Hematopoietic multipotent progenitor cell treated with erythropoietin and hydrocortisone succinate and interleukin-3 and kit ligand, for 6 days (in vitro differentiated cells): ENCODE measurements around the gene ATP13A3.

Experiments
- DNase-seq: peaks from one replicate; pipeline ENCODE4 v3.0.0-alpha.2; 2015

ATP13A3 gene

GRCh38 chr3:194474675-194475074 lies 12.1 kb downstream of the ATP13A3 start:
- DNase-seq, result no peak

- peak; percentile 90 for DNase-seq
These were observed 14.4 kb downstream of the ATP13A3 start for GRCh38 chr3:194472290-194472920.

- no peak for DNase-seq
These were observed 14.9 kb downstream of the ATP13A3 start for GRCh38 chr3:194471863-194472262.

GRCh38 chr3:194470615-194471014 lies 16.2 kb downstream of the ATP13A3 start:
- DNase-seq, result peak; percentile 36

DNA sequence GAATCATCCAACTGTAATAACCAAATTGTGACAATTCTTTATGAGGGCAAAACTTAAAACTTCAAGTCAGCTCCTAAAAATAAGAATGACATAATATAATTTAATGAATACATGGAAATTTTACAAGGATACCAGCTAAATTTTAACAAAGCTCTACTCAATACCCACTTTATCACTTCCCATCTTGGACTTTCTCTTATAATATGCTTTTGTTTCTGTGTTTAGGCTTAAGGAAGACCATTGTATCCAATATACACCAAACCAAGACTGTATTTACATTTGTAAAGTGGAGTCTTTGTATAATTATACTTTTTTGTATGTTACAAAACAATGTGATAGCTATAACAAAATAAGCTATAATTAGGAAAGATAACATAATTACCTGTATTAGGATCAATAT lies 16.8 kb downstream of the ATP13A3 start:
- no peak for DNase-seq

- DNase-seq, result no peak
These were observed 18.7 kb downstream of the ATP13A3 start for GRCh38 chr3:194468086-194468485.

- DNase-seq, result no peak
These were observed 19.9 kb downstream of the ATP13A3 start for GRCh38 chr3:194466761-194467356.

DNA sequence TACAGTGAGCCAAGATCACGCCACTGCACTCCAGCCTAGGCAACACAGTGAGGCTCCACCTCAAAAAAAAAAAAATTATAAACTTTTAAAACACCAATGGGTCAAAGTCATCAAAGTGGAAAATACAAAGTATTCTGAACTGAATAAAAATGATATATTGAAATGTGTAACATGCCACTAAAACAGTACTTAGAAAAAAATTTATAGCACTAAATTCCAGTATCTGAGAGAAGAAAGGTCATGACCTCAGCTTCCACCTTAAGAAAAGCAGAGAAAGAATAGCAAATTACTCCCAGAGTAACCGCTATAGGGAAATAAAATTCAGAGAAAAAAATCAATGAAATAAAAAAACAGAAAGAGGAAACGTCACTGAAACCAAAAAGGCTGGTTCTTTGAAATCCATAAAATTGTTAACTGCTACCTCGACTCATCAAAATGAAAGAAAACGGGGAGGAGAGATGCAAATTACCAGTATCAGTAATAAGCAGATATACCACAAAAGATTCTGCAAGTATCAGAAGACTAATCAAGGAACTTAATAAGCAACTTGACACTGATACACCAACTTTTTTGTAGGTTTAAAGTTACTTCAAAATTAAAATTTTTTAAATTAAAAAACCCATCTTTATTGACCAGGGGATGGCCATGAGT lies 20.8 kb downstream of the ATP13A3 start:
- peak; percentile 58 for DNase-seq

GRCh38 chr3:194465246-194465645 lies 21.6 kb downstream of the ATP13A3 start:
- no peak for DNase-seq

DNA sequence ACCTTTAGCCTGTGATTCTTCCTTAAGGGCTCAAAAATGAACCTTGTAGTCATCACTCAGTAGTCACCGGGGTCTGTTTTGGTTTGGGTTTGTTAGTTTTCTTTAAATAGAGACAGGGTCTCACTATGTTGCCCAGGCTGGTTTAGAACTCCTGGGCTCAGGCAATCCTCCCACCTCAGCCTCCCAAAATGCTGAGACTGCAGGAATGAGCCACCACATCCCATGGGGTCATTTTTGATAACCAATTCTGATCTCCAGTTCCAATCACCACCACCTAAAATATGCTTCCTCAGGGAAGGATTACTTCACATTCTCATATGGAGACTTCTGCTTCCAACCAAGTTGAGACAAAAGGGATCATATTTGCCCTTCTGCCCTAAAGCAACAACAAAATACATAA lies 22.1 kb downstream of the ATP13A3 start:
- DNase-seq, result no peak

DNA sequence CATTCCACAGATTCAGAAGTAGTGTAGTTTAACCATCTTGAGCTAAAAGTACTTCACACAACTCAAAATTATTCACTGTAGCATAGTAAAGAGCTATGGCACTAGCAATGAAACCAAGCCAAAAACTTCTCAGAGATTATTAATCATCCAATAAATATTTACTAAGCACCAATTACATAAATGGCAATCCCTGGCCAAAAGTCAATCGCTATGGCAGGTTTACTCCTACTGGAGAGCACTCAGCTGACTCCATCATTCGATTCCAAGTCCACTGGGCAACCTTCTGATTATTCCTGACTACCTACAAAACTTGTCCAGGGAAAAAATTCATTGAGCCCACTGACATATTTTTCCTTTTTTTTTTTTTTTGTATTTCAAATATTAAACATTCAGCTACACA lies 23.9 kb downstream of the ATP13A3 start:
- DNase-seq, result no peak

GRCh38 chr3:194460566-194460965 lies 26.2 kb downstream of the ATP13A3 start:
- DNase-seq, result no peak

- DNase-seq, result no peak
These were observed 28.7 kb downstream of the ATP13A3 start for GRCh38 chr3:194458131-194458530.

- no peak for DNase-seq
These were observed 31.3 kb downstream of the ATP13A3 start for GRCh38 chr3:194455481-194455880.

GRCh38 chr3:194450341-194450740 lies 36.5 kb downstream of the ATP13A3 start:
- DNase-seq, result no peak

- no peak for DNase-seq
These were observed 36.9 kb downstream of the ATP13A3 start for GRCh38 chr3:194449913-194450312.

- DNase-seq, result no peak
These were observed 39.1 kb downstream of the ATP13A3 start for GRCh38 chr3:194447657-194448056.

DNA sequence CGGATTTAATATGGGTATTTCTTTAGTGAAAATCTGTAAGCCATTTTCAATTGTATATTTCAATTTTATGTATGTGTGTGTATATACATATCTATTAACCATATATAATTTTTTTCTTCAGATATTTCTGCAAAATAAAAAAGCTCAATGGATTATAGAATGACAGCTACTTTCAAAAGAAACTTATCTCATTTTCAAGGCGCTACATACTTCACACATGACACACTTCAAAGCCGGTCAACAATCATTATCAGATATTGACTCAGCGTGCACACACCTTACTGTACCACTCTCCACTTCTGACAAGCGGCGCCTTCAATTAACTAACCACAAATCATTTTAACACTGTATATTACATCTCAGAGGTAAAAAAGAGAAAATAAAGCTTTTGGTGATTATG lies 39.6 kb downstream of the ATP13A3 start:
- no peak for DNase-seq

- no peak for DNase-seq
These were observed 40.0 kb downstream of the ATP13A3 start for GRCh38 chr3:194446754-194447153.

GRCh38 chr3:194446172-194446571 lies 40.6 kb downstream of the ATP13A3 start:
- no peak for DNase-seq

DNA sequence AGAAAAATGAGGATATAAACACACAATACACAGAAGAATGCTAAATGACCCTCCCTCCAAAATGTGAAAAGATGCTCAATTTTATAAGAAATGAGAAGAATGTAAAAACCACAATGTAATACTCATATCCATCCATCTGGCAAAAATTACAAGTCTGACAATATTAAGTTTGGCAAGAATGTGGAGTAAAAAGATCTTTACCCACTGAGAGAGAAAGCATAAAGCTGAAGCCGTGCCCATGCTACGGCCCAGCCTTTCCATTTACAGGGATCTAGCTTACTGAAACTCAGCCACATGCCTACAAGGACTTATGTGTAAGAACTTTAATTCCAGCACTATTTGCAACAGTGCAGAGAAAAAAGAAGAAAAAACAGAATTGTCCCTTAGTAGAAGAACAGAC lies 42.9 kb downstream of the ATP13A3 start:
- no peak for DNase-seq

GRCh38 chr3:194440756-194441155 lies 46.0 kb downstream of the ATP13A3 start:
- DNase-seq, result no peak

DNA sequence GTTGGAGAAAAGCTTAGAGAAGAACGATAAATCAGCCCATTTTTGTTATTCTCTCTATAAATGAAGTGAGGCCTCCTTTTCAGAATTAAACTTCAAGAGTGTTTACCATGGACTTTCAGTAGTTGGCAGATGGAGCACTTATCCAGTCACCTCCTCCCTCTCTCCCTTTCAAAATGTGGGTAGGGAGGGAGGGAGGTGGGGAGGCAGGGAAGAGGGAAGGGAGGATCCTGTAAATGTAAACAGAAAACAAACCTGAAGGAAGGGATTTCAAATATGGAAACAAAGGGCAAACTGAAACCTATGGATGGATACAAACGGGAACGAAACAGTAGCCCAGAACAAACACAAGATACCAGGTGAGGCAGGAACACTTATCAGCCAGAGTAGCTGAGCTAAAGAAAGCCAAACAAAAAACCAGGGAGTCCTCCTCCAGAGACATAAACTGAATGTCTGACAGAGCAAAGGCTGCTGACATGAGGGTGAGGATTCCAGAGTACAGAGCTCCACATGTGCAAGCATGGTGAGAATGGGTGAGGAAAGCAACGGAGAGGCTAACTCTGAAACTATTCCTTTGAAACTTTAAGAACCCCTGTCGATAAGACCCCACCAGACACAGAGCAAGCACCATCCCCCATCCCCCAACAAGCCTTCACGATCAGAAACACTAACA lies 46.8 kb downstream of the ATP13A3 start:
- DNase-seq, result no peak

DNA sequence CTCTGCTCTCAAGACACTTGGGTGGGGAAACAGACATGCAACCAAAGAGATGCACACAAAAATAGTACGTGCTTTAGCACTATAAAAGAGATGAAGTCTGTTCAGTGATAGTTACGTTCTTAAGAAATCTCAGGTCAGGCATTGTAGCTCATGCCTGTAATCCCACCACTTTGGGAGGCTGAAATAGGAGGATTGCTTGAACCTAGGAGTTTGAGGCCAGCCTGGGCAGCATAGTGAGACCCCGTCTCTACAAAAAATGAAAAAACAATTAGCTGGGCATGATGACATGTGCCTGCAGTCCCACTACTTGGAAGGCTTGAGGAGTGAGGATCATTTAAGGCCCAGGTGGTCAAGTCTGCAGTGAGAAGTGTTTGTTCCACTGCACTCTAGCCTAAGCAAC lies 52.3 kb downstream of the ATP13A3 start:
- no peak for DNase-seq
